KMS-11 (cell line): ENCODE results near the gene IGFL1.
"Not testable (repeated sequence)": the region's sequence is repeated elsewhere in the genome, so short reads cannot be mapped to it uniquely, and the experiment has no call there.

Experiments
- H2AFZ ChIP-seq: fragments of 200-600 bp; sonication (generic); 2 replicates; pipeline ENCODE4 v1.6.1; 2016; ENCODE audit warnings: antibody characterized with exemption, mixed run types, low read depth
- H3K27ac ChIP-seq: fragments of 200-600 bp; sonication (generic); 2 replicates; pipeline ENCODE4 v1.6.1; 2016; ENCODE audit warnings: mild to moderate bottlenecking, mixed run types
- H3K27me3 ChIP-seq: fragments of 200-600 bp; sonication (generic); 2 replicates; pipeline ENCODE4 v1.6.1; 2017; ENCODE audit warnings: mild to moderate bottlenecking, low read depth, mixed run types, moderate library complexity; ENCODE audit not compliant: insufficient read depth
- H3K36me3 ChIP-seq: fragments of 200-600 bp; sonication (generic); 2 replicates; pipeline ENCODE4 v1.6.1; 2017; ENCODE audit warnings: mild to moderate bottlenecking, mixed run types; ENCODE audit not compliant: insufficient read depth
- H3K4me1 ChIP-seq: fragments of 200-600 bp; sonication (generic); 2 replicates; pipeline ENCODE4 v1.6.1; 2016; ENCODE audit warnings: mild to moderate bottlenecking, low read depth, mixed run types; ENCODE audit not compliant: poor library complexity, severe bottlenecking
- H3K4me2 ChIP-seq: fragments of 200-600 bp; sonication (generic); 2 replicates; pipeline ENCODE4 v1.7.0; 2016; ENCODE audit warnings: mild to moderate bottlenecking, mixed run types
- H3K4me3 ChIP-seq: fragments of 200-600 bp; sonication (generic); IDR thresholded peaks from 2 replicates; pipeline ENCODE4 v1.6.1; 2017; ENCODE audit warnings: low read depth, low read length, mixed read lengths; ENCODE audit not compliant: insufficient read depth
- H3K79me2 ChIP-seq: fragments of 200-600 bp; sonication (generic); 2 replicates; pipeline ENCODE4 v1.6.1; 2016; ENCODE audit warnings: low read depth, mixed run types; ENCODE audit not compliant: insufficient read depth
- H3K9ac ChIP-seq: fragments of 200-600 bp; sonication (generic); 2 replicates; pipeline ENCODE4 v1.6.1; 2016; ENCODE audit warnings: mild to moderate bottlenecking, mixed run types
- H4K20me1 ChIP-seq: fragments of 200-600 bp; sonication (generic); 2 replicates; pipeline ENCODE4 v1.6.1; 2016; ENCODE audit warnings: mild to moderate bottlenecking, mixed run types; ENCODE audit not compliant: insufficient read depth
- TF ChIP-seq, protein P1 (sequence below): fragments of 200-600 bp; sonication (generic); conservative IDR thresholded peaks from 2 replicates; pipeline ENCODE4 v1.6.1; 2017; ENCODE audit warnings: low read depth, mild to moderate bottlenecking, antibody characterized with exemption, low read length, moderate library complexity, mixed read lengths

The IGFL1 gene

GRCh38 chr19:46250076-46250735 is 20.7 kb downstream of the IGFL1 start:
- no peak overlapping the region for H3K27ac ChIP-seq
- H3K4me2 ChIP-seq: no peak overlapping the region
- H3K27me3 ChIP-seq: peaks cover 81% of the 10 kb centered on the region
- H3K4me3 ChIP-seq: no peak overlapping the region
- no peak overlapping the region for H2AFZ ChIP-seq
- no peaks in the 10 kb centered on the region for H4K20me1 ChIP-seq
- TF ChIP-seq, protein P1, sequence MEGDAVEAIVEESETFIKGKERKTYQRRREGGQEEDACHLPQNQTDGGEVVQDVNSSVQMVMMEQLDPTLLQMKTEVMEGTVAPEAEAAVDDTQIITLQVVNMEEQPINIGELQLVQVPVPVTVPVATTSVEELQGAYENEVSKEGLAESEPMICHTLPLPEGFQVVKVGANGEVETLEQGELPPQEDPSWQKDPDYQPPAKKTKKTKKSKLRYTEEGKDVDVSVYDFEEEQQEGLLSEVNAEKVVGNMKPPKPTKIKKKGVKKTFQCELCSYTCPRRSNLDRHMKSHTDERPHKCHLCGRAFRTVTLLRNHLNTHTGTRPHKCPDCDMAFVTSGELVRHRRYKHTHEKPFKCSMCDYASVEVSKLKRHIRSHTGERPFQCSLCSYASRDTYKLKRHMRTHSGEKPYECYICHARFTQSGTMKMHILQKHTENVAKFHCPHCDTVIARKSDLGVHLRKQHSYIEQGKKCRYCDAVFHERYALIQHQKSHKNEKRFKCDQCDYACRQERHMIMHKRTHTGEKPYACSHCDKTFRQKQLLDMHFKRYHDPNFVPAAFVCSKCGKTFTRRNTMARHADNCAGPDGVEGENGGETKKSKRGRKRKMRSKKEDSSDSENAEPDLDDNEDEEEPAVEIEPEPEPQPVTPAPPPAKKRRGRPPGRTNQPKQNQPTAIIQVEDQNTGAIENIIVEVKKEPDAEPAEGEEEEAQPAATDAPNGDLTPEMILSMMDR: no peak
- no peaks in the 10 kb centered on the region for H3K79me2 ChIP-seq
- no peak overlapping the region for H3K9ac ChIP-seq
- no peaks in the 10 kb centered on the region for H3K36me3 ChIP-seq
- no peaks in the 10 kb centered on the region for H3K4me1 ChIP-seq

DNA sequence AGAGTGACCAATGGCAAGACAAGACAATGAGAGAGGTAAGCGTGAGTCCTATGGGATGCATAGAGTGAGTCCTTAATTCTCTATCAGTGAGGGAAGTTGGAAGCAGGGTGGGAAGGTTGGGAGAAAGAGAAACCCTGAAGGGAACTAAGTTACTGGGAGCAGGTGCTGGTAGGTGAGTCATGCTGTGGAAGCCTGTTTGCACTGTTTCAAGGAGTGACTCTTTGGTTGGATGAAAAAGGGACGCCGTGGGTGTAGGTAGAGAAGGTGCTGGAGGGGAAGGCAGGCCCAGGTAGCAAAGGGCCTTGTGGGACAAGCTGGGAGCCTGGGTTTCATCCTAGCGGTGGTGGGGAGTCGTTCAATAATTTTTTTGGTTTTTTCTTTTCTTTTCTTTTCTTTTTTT is 21.9 kb downstream of the IGFL1 start:
- H3K4me1 ChIP-seq: no peaks in the 10 kb centered on the region
- H3K79me2 ChIP-seq: no peaks in the 10 kb centered on the region
- H3K9ac ChIP-seq: no peak overlapping the region
- no peak overlapping the region for H3K4me3 ChIP-seq
- TF ChIP-seq, protein P1: no peak
- H3K27ac ChIP-seq: no peak overlapping the region
- H3K27me3 ChIP-seq: peaks cover 86% of the 10 kb centered on the region
- H2AFZ ChIP-seq: no peak overlapping the region
- no peaks in the 10 kb centered on the region for H4K20me1 ChIP-seq
- no peaks in the 10 kb centered on the region for H3K36me3 ChIP-seq
- H3K4me2 ChIP-seq: no peak overlapping the region

DNA sequence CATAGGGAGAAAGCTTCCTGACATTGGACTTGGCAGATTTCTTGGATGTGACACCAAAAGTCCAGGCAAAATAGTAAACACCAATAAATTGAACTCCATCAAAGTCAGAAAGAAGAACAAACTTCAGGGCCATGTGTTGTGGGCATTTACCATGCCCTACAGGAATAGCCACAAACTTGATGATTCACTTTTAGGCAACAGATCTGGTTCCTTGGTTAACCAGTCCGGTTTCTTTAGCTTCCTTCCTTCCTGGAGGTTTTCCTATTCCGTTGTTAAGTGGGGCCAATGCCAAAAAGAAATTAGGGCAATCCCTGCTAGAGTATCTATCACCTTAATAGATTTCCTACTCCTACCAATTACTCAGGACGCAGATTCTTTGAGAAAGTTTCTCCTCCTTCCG is 25.2 kb downstream of the IGFL1 start:
- H2AFZ ChIP-seq: no peak overlapping the region
- peaks cover 87% of the 10 kb centered on the region for H3K27me3 ChIP-seq
- H3K27ac ChIP-seq: no peak overlapping the region
- H4K20me1 ChIP-seq: no peaks in the 10 kb centered on the region
- TF ChIP-seq, protein P1: no peak
- no peak overlapping the region for H3K4me3 ChIP-seq
- no peak overlapping the region for H3K9ac ChIP-seq
- H3K36me3 ChIP-seq: no peaks in the 10 kb centered on the region
- H3K4me1 ChIP-seq: no peaks in the 10 kb centered on the region
- no peak overlapping the region for H3K4me2 ChIP-seq
- H3K79me2 ChIP-seq: no peaks in the 10 kb centered on the region

- no peaks in the 10 kb centered on the region for H3K4me1 ChIP-seq
- no peaks in the 10 kb centered on the region for H4K20me1 ChIP-seq
- peaks cover 89% of the 10 kb centered on the region for H3K27me3 ChIP-seq
- H3K9ac ChIP-seq: no peak overlapping the region
- H3K79me2 ChIP-seq: no peaks in the 10 kb centered on the region
- TF ChIP-seq, protein P1: no peak
- no peak overlapping the region for H3K4me2 ChIP-seq
- no peak overlapping the region for H3K4me3 ChIP-seq
- H3K27ac ChIP-seq: no peak overlapping the region
- H3K36me3 ChIP-seq: no peaks in the 10 kb centered on the region
- no peak overlapping the region for H2AFZ ChIP-seq
Observed at GRCh38 chr19:46256855-46257254, 27.3 kb downstream of the IGFL1 start.

DNA sequence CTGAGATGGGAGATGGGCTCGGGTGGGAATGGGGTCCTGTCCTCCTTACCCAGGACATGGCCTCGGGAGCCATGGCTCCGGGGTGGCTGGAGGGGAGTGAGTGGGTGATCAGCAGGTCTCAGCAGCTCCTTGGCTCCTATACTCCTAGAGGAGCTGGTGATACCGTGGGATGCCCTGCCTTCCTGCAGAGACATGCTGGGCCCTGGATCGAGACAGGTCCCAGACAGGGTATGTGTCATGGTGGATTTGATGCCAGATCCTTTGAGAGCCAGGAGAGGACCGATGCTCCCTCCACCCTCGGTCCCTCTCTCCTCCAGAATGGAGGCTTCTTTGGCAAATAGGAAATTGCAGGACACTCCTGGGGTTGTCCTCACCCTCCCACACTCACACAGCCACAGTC is 32.0 kb downstream of the IGFL1 start:
- H3K27ac ChIP-seq, H3K4me2 ChIP-seq, H3K9ac ChIP-seq, H3K79me2 ChIP-seq, H3K4me3 ChIP-seq, H2AFZ ChIP-seq, H3K36me3 ChIP-seq, H4K20me1 ChIP-seq: not testable (repeated sequence)
- H3K4me1 ChIP-seq: peaks cover 11% of the 10 kb centered on the region
- H3K27me3 ChIP-seq: peaks cover 92% of the 10 kb centered on the region

GRCh38 chr19:46262684-46263296 is 33.2 kb downstream of the IGFL1 start:
- not testable (repeated sequence) for H3K4me3 ChIP-seq, H3K9ac ChIP-seq, H3K36me3 ChIP-seq, H2AFZ ChIP-seq, H3K27ac ChIP-seq, H3K4me2 ChIP-seq, H3K79me2 ChIP-seq, H4K20me1 ChIP-seq
- Histone ChIP-seq H3K4me1 (peaks cover 11% of the 10 kb centered on the region), H3K27me3 (peaks cover 92% of the 10 kb centered on the region)

- H3K4me1 ChIP-seq: peaks cover 11% of the 10 kb centered on the region
- not testable (repeated sequence) for H2AFZ ChIP-seq
Observed at GRCh38 chr19:46264801-46265200, 35.3 kb downstream of the IGFL1 start.

More at GRCh38 chr19:46264801-46265200, 35.3 kb downstream of the IGFL1 start:
- H4K20me1 ChIP-seq, H3K4me2 ChIP-seq, H3K27ac ChIP-seq, H3K36me3 ChIP-seq, H3K4me3 ChIP-seq, H3K9ac ChIP-seq, H3K79me2 ChIP-seq: not testable (repeated sequence)
- peaks cover 89% of the 10 kb centered on the region for H3K27me3 ChIP-seq
